Suprapubic skin (tissue), 3 donors: Measurements from ENCODE around the gene TMEM174.

Source experiments
- POLR2A ChIP-seq, 2 donors: fragments of 450-650 bp; IDR thresholded peaks; one replicate each; pipeline ENCODE4 v1.6.1; 2017; ENCODE audit warnings: antibody characterized with exemption in 2 of 2, mild to moderate bottlenecking in 2 of 2, moderate library complexity in 2 of 2
- TF ChIP-seq, protein P1 (sequence below), 2 donors: fragments of 200-600 bp in 1 of 2; fragments of 450-650 bp in 1 of 2; sonication (generic) in 1 of 2; IDR thresholded peaks; one replicate each; pipeline ENCODE4 v1.5.1; 2016 to 2019; ENCODE audit warnings: antibody characterized with exemption in 2 of 2, mild to moderate bottlenecking in 1 of 2, moderate library complexity in 1 of 2

DNA sequence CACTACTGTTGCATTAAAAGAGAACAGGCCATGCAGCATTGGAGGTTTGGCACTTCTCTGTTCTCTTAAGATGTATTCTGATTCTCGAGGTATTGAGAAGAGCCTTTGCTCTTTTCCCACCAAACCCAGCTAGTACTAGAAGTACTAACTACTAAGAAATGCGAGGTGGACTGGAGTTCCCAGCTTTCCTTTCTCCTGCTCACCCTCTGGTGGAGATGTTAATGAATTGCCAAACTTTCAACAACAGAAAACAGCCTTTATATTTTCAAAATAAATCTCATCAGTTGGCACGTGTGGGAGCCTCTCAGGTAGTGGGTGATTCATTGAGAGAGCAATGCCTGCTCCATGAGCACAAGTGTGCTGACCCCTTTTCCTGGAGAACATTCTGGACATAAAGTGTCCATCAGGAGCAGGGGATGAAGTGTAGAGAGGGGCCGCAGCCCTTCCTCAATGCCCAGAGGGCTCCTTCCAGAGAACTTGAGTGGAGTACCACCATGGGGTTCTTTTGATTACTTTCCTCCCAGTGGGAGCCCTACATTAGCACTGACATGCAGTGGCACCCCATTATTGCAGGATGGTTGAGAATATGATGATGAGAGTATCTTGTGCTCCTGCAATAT is 45.7 kb downstream of the TMEM174 start:
- TF ChIP-seq POLR2A (IDR thresholded peaks at IDR 0.05) = no peak
- TF ChIP-seq, protein P1, sequence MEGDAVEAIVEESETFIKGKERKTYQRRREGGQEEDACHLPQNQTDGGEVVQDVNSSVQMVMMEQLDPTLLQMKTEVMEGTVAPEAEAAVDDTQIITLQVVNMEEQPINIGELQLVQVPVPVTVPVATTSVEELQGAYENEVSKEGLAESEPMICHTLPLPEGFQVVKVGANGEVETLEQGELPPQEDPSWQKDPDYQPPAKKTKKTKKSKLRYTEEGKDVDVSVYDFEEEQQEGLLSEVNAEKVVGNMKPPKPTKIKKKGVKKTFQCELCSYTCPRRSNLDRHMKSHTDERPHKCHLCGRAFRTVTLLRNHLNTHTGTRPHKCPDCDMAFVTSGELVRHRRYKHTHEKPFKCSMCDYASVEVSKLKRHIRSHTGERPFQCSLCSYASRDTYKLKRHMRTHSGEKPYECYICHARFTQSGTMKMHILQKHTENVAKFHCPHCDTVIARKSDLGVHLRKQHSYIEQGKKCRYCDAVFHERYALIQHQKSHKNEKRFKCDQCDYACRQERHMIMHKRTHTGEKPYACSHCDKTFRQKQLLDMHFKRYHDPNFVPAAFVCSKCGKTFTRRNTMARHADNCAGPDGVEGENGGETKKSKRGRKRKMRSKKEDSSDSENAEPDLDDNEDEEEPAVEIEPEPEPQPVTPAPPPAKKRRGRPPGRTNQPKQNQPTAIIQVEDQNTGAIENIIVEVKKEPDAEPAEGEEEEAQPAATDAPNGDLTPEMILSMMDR (IDR thresholded peaks at IDR 0.05) = no peak
